Activated CD4-positive, alpha-beta T cell treated with anti-CD3 and anti-CD28 coated beads, Interleukin-2, amount 10 ng/mL, durations not matched to agents 24 days and 14 days (primary cell): ENCODE results near the gene EIF4EBP2. TPM values are rescaled to one million over a fixed set of nuclear protein-coding genes. Genes with fewer than 3 reads are reported as not detected.

Experiments
- DNase-seq: peaks from one replicate; pipeline ENCODE4 v3.0.0; 2022
- H3K27ac Mint-ChIP-seq: one replicate; pipeline ENCODE4 v1.8.0; 2022; ENCODE audit warnings: mild to moderate bottlenecking, mixed read lengths
- H3K27me3 Mint-ChIP-seq: one replicate; pipeline ENCODE4 v1.8.0; 2022; ENCODE audit warnings: mixed read lengths
- H3K36me3 Mint-ChIP-seq: one replicate; pipeline ENCODE4 v1.8.0; 2022; ENCODE audit warnings: low read depth, mild to moderate bottlenecking, mixed read lengths
- H3K4me1 Mint-ChIP-seq: one replicate; pipeline ENCODE4 v1.8.0; 2021; ENCODE audit warnings: mixed read lengths
- H3K4me3 Mint-ChIP-seq: one replicate; pipeline ENCODE4 v1.8.0; 2022; ENCODE audit warnings: mild to moderate bottlenecking, moderate library complexity, mixed read lengths
- H3K9me3 Mint-ChIP-seq: one replicate; pipeline ENCODE4 v1.8.0; 2021; ENCODE audit warnings: mixed read lengths
- intact Hi-C: fragments of 100-400 bp; cut with micrococcal nuclease; formaldehyde crosslinking; loops from one replicate; pipeline ENCODE4 v1.15.1; 2023
- total RNA-seq: library from RNA; stranded (reverse); gene quantifications from 2 replicates; pipeline ENCODE4 v1.2.3, GENCODE V29; 2022

Gene EIF4EBP2
- total RNA-seq, 1 donor from 2014 or later: 38.3 TPM

DNA sequence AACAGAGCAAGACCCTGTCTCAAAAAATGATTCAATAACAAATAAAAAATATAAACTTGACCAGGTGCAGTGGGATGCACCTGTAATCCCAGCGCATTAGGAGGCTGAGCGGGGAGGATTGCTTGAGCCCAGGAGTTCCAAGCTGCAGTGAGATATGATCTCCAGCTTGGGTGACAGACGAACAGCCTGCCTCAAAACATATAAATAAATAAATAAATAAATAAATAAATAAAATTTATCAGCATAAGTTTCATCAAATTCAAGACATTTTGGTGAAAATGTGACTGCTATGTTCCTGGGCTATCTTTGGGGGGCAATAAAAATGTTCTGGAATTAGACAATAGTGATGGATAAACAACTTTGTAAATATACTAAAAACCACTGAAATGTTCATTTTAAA lies 4.8 kb upstream of the EIF4EBP2 start:
- H3K36me3 Mint-ChIP-seq: no peaks in the 10 kb centered on the region
- no peak for DNase-seq
- H3K4me3 Mint-ChIP-seq: no peak overlapping the region
- no peak overlapping the region for H3K27ac Mint-ChIP-seq
- H3K27me3 Mint-ChIP-seq: peaks cover 7% of the 10 kb centered on the region
- no peaks in the 10 kb centered on the region for H3K9me3 Mint-ChIP-seq
- H3K4me1 Mint-ChIP-seq: peaks cover 10% of the 10 kb centered on the region
- intact Hi-C loops: no loop called here

DNA sequence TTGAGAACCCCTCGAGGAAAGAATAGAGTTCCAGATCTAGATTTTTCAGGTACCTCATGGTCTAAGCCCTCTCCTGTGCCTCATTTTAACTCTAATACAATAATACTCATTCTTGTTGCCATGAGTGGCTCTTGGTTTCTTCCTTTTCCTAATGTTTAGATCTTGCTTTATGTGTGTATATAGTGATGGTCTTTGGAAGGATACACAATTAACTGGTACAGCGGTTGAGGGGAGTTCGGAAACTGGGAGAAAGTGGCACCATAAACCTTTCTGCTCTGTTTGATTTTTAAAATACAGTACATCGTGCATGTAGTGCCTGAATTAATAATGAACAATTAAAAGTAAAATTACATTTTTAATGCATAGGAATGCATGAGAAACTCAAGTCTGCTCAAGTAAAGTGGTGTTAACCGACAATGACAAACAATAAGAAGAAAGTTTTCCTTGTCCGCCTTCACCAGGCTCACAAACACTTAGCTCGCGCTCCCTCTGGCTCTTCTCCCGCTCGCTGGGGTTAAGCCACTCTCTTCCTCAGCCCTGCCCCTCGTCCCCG lies 386 bp upstream of the EIF4EBP2 start:
- intact Hi-C loops: loop anchor here (1.0 to 2.0 kb wide), 4 partner anchors 21 to 257 kb away; partner anchors contain the start of genes LRRC20, PALD1, PPA1 and TYSND1
- Mint-ChIP-seq H3K4me1 (peaks cover 31% of the 10 kb centered on the region), H3K27ac (peak overlapping the region; percentile 78), H3K9me3 (no peaks in the 10 kb centered on the region), H3K36me3 (peaks cover 12% of the 10 kb centered on the region), H3K4me3 (peak overlapping the region; percentile 98), H3K27me3 (peaks cover 2% of the 10 kb centered on the region)
- DNase-seq: no peak

DNA sequence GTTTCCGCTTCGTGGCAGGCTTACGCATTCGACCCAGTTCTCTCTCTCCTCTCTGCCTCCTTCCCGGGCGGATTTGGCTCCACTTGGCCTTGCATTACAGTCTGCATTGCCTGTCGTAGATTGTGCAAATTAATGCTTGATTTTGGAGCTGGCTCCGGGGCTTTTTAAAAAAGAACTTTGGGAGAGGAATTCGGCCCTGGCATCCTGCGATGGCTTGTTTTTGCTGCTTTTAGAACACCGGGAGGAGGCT lies 767 bp downstream of the EIF4EBP2 start:
- intact Hi-C loops: loop anchor here (1.0 to 2.0 kb wide), 4 partner anchors 22 to 258 kb away; partner anchors contain the start of genes LRRC20, PALD1, PPA1 and TYSND1
- Mint-ChIP-seq H3K4me1 (peaks cover 39% of the 10 kb centered on the region), H3K36me3 (peaks cover 16% of the 10 kb centered on the region), H3K4me3 (peak overlapping the region; percentile 98), H3K27ac (peak overlapping the region; percentile 96), H3K27me3 (no peaks in the 10 kb centered on the region), H3K9me3 (no peaks in the 10 kb centered on the region)
- no peak for DNase-seq

DNA sequence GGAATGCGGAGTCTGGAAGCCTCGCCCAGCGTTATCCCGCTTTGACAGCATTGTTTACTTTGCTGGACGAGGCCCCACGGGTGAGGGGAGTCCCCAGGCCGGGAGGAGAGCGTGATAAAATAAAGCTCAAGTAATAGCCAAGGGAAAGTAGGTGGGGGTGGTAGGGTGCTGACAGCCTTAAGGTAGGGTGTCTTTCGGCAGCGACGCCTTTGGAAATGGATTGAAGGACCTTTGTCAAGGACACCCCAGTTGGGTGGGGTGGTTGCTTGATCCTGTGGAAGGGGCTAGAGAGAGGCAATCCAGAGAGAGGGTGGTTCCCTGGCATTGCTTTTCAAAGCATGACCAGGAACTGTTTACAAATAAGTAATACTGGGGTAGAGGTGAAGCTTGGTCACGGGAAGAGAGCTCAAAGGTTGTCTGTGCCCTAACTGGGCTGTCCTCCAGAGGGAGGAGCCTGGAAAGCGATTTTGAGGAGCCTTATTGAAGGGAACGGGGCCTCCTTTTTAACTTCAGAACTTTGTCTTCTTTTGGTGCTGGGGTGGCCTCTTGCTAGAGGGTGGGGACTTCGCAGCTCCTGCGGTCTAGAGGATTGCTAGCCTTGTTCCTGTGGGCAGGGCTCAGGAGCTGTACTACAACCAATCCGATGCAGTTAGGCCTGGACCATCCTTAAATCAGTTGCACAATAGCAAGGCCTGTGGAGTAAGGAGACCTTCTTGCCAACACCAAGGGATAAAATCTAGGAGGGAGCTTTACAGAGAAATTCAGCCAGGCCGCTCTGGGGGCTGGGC lies 1.3 kb downstream of the EIF4EBP2 start:
- no peaks in the 10 kb centered on the region for H3K9me3 Mint-ChIP-seq
- intact Hi-C loops: loop anchor here (2.0 kb wide), 1 partner anchor 74 kb away; the partner anchor contains the start of gene PALD1
- H3K4me1 Mint-ChIP-seq: peaks cover 40% of the 10 kb centered on the region
- H3K27ac Mint-ChIP-seq: peak overlapping the region; percentile 96
- H3K27me3 Mint-ChIP-seq: no peaks in the 10 kb centered on the region
- peak overlapping the region; percentile 98 for H3K4me3 Mint-ChIP-seq
- peaks cover 18% of the 10 kb centered on the region for H3K36me3 Mint-ChIP-seq
- DNase-seq: peak; percentile 83

DNA sequence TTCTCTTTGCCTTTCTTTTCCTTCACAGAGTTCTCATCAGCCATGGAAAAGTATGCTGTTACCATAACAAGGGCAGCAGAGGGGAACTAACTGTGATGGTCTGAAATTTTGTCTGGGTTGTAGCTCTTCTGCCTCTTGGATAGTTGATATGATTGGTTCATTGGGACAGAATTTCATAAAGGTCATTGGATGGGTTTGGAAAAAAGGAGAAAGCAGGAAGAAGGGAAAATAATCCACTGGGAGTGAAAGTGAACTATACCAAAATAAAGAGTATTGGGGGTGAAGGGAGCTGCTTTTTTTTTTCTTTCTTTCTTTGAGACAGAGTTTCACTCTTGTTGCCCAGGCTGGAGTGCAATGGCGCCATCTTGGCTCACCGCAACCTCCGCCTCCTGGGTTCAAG lies 5.8 kb downstream of the EIF4EBP2 start:
- no peak overlapping the region for H3K4me3 Mint-ChIP-seq
- H3K4me1 Mint-ChIP-seq: peaks cover 33% of the 10 kb centered on the region
- H3K27ac Mint-ChIP-seq: no peak overlapping the region
- no peaks in the 10 kb centered on the region for H3K9me3 Mint-ChIP-seq
- no peak for DNase-seq
- peaks cover 30% of the 10 kb centered on the region for H3K36me3 Mint-ChIP-seq
- no peaks in the 10 kb centered on the region for H3K27me3 Mint-ChIP-seq
- intact Hi-C loops: no loop called here

DNA sequence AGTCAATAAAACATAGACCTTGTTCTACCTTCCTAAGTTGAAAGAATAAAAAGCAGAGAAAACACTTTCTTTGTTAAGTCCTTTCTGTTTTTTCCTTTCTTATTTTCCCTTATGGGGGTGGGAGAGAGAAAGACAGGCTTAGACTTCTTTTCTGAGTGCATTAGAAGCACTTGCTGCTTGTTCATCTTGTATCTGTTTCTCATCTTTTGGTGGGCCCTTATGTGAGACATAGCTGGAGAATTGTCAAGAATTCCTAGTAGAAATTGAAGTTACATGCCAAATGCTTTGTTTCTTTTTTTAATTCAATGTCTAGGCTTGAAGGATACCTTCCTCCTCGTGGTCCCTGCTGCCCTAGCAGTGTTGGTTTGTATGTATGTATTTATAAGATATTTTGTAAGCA lies 6.7 kb downstream of the EIF4EBP2 start:
- Mint-ChIP-seq H3K9me3 (no peaks in the 10 kb centered on the region), H3K36me3 (peaks cover 34% of the 10 kb centered on the region), H3K4me1 (peaks cover 25% of the 10 kb centered on the region), H3K4me3 (no peak overlapping the region), H3K27me3 (no peaks in the 10 kb centered on the region), H3K27ac (no peak overlapping the region)
- intact Hi-C loops: no loop called here
- no peak for DNase-seq

DNA sequence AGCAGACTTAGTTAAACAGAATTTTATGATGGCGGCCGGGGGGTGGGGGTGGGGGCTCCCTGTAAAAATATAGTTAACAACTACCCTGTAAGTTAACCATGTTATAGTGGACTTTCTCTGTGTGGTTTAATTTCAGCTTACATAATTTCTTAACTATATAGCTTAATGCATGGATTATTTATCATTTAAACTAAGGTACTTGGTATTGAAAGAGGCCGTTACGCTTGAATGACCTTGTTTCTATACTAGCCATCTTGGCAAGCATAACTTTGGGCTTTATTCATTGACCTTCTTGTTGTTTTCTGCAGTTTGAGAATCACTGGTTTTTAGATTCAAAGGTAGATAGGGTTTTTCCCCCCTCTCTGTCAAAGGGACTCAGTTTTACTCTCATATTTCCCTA lies 8.4 kb downstream of the EIF4EBP2 start:
- no peak overlapping the region for H3K27ac Mint-ChIP-seq
- no peak overlapping the region for H3K4me3 Mint-ChIP-seq
- H3K36me3 Mint-ChIP-seq: peaks cover 31% of the 10 kb centered on the region
- peaks cover 25% of the 10 kb centered on the region for H3K4me1 Mint-ChIP-seq
- no peaks in the 10 kb centered on the region for H3K9me3 Mint-ChIP-seq
- intact Hi-C loops: no loop called here
- H3K27me3 Mint-ChIP-seq: no peaks in the 10 kb centered on the region
- no peak for DNase-seq

DNA sequence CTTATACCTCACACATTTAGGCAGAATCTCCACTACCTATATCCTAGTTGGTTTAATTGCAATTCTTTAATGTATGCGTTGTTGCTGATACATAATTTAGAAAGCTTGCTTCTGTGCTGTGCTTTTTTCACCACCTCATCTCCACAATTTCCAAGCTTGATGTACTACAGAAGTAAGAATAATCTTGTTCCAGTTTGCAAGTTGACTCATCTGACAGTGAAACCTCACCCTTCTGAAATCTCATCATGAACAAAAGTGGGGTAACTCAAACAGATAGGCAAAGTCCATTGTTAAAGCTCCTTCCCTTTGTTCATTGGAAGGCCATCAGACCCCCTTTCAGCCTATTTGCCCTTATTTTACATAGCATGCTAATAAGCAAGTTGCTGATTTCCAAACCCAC lies 13.6 kb downstream of the EIF4EBP2 start:
- Mint-ChIP-seq H3K36me3 (peaks cover 37% of the 10 kb centered on the region), H3K4me1 (peaks cover 21% of the 10 kb centered on the region), H3K27me3 (no peaks in the 10 kb centered on the region), H3K4me3 (no peak overlapping the region), H3K9me3 (no peaks in the 10 kb centered on the region), H3K27ac (peak overlapping the region; percentile 43)
- no peak for DNase-seq
- intact Hi-C loops: no loop called here

DNA sequence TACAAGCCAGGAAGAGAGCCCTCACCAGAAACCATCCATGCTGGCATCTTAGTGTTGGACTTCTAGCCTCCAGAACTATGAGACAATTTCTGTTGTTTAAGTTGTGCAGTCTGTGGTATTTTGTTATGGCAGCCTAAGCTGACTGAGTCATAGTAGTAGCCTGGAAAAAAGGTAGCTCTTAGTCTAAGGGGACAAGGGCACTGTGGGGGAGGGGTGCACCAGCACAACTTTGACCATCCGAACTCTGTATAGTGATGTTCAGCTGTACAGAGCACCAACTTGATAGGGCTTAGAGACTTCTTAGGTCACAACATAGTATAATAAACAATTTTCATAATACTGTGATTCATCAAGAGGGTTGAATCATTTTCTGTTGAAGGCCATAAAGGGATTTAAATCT lies 14.3 kb downstream of the EIF4EBP2 start:
- Mint-ChIP-seq H3K4me1 (peaks cover 21% of the 10 kb centered on the region), H3K27me3 (no peaks in the 10 kb centered on the region), H3K27ac (peak overlapping the region; percentile 43), H3K36me3 (peaks cover 42% of the 10 kb centered on the region), H3K4me3 (no peak overlapping the region), H3K9me3 (no peaks in the 10 kb centered on the region)
- intact Hi-C loops: no loop called here
- no peak for DNase-seq

DNA sequence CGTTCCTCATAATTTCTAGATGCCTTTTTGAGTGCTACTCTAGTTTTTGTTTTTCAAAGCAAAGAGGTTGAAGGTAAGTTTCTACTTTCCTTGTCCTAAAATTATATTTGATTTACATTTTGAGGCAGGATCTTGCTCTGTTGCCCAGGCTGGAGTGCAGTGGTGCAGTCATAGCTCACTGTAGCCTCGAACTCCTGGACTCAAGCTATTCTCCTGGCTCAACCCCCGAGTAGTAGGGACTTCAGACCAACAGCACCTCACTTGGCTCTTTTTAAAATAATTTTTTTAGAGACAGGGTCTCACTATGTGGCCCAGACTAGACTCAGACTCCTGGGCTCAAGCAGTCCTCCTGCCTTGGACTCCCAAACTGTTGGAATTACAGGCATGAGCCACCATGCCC lies 14.8 kb downstream of the EIF4EBP2 start:
- H3K4me3 Mint-ChIP-seq: no peak overlapping the region
- H3K36me3 Mint-ChIP-seq: peaks cover 44% of the 10 kb centered on the region
- H3K4me1 Mint-ChIP-seq: peaks cover 21% of the 10 kb centered on the region
- intact Hi-C loops: no loop called here
- DNase-seq: no peak
- H3K9me3 Mint-ChIP-seq: no peaks in the 10 kb centered on the region
- H3K27ac Mint-ChIP-seq: no peak overlapping the region
- no peaks in the 10 kb centered on the region for H3K27me3 Mint-ChIP-seq

DNA sequence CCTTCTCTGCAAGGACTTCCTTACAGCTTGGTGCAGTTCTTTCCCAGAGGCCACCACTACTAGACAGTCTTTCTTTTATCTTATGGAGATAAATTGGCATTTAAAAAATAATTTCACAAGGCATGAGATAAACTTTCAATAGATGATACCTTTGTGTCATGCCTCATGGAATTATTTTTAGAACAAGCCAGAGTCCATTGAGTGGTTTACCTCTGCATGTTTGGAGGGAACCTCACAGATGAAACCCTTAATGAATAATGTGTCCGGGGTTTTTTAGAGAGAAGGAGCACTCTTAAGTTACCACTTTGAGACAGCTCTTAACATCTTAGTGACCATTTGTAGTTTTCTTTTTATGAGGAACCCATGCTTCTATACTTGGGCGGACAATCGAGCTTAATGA lies 20.4 kb downstream of the EIF4EBP2 start:
- Mint-ChIP-seq H3K36me3 (peaks cover 54% of the 10 kb centered on the region), H3K4me1 (peaks cover 2% of the 10 kb centered on the region), H3K9me3 (no peaks in the 10 kb centered on the region), H3K4me3 (no peak overlapping the region), H3K27me3 (no peaks in the 10 kb centered on the region), H3K27ac (no peak overlapping the region)
- intact Hi-C loops: no loop called here
- DNase-seq: no peak

DNA sequence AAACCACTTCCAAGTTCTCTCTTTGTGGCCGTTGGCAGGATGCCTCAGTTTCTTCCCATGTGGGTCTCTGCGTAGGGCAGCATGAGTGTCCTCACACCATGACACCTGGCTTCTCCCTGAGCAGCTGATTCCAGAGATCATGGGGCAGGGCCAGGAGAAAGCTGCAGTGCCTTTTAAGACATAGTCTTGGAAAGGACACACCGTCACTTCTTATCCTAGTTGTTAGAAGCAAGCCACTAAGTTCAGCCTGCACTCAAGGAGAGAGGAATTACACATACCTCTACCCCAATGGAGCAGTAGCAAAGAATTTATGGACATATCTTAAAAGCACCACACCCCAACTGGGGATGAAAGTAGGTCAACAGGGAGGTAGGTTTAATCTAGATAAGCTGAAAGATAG lies 21.2 kb downstream of the EIF4EBP2 start:
- H3K4me3 Mint-ChIP-seq: no peak overlapping the region
- intact Hi-C loops: no loop called here
- peaks cover 51% of the 10 kb centered on the region for H3K36me3 Mint-ChIP-seq
- no peaks in the 10 kb centered on the region for H3K9me3 Mint-ChIP-seq
- H3K4me1 Mint-ChIP-seq: no peaks in the 10 kb centered on the region
- no peak for DNase-seq
- H3K27ac Mint-ChIP-seq: no peak overlapping the region
- no peaks in the 10 kb centered on the region for H3K27me3 Mint-ChIP-seq

DNA sequence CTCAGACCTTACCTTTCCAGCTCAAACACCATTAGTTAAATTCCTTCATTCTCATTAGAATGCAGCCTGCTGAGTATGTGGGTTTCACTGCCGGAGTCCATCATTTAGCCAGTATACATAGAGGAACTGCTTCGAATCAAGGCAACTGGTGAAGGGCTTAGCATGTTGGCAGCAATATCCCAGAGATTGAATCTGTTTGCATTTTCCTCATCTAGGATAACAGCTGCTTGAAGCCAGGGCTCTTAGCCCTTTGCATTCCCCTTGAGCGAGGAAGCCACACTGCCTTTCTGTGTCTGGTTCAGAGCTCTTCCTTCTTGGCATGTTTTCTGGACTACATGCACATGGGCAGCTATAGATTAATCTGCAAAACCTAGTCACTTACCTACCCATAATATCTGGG lies 22.9 kb downstream of the EIF4EBP2 start:
- DNase-seq: no peak
- intact Hi-C loops: no loop called here
- Mint-ChIP-seq H3K27ac (no peak overlapping the region), H3K4me1 (peaks cover under 1% of the 10 kb centered on the region), H3K36me3 (peaks cover 45% of the 10 kb centered on the region), H3K27me3 (no peaks in the 10 kb centered on the region), H3K4me3 (no peak overlapping the region), H3K9me3 (no peaks in the 10 kb centered on the region)

DNA sequence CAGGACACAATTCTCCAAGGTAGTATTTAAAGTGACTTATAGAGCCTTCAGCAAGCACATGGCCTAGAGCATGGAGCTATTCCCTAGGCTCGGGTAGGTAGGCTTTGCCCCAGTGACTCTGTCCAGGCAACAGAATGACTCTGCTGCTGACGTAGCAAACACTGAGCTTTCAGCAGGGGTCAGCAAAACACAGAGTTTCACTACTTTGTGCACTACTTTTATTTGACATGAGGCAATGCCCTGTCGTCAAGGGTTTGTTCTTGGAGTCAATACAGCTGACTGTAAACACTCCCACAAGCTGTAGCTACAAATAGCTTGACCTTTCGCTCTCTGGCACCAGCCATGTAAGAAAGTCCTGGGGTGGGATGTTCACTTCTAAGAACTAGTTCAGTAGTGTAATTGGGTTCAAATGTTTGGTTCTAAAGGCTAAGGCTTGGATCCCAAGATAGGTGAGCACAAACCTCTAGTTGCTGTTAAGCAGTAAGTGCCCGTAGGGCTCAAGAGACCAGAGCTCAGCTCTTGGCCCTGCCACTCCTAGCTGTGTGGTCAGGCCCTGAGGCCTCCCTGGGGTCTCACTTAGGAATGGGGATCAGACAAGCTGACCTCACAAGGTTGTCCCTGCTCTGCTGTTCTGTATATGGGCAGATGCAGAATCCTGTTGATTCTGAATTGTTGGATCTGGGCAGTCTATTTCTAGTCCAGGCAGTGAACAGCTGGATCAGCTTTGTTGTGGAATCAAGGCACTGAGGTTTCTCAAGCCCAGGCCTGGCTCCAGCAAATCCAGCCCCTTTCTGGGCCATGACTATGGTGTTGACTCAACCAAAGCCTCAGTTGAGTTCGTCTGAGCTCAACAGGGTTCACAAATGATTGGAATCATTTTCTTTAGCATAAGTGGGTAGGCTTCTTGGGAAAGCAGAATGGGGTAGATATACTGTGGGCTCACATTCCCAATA lies 26.8 kb downstream of the EIF4EBP2 start:
- H3K4me3 Mint-ChIP-seq: no peak overlapping the region
- no peak for DNase-seq
- no peak overlapping the region for H3K27ac Mint-ChIP-seq
- intact Hi-C loops: no loop called here
- no peaks in the 10 kb centered on the region for H3K27me3 Mint-ChIP-seq
- H3K9me3 Mint-ChIP-seq: no peaks in the 10 kb centered on the region
- H3K4me1 Mint-ChIP-seq: peaks cover 12% of the 10 kb centered on the region
- peaks cover 14% of the 10 kb centered on the region for H3K36me3 Mint-ChIP-seq
